ENCODE data around the gene NMNAT2. TPM values are rescaled to one million over a fixed set of nuclear protein-coding genes. Genes with fewer than 3 reads are reported as not detected.

The NMNAT2 gene
- total and polyA plus RNA-seq, 2 of the 13 experiments (the other 11 are each of a cell fraction or from before 2014, with no cell fraction given) = not detected

DNA sequence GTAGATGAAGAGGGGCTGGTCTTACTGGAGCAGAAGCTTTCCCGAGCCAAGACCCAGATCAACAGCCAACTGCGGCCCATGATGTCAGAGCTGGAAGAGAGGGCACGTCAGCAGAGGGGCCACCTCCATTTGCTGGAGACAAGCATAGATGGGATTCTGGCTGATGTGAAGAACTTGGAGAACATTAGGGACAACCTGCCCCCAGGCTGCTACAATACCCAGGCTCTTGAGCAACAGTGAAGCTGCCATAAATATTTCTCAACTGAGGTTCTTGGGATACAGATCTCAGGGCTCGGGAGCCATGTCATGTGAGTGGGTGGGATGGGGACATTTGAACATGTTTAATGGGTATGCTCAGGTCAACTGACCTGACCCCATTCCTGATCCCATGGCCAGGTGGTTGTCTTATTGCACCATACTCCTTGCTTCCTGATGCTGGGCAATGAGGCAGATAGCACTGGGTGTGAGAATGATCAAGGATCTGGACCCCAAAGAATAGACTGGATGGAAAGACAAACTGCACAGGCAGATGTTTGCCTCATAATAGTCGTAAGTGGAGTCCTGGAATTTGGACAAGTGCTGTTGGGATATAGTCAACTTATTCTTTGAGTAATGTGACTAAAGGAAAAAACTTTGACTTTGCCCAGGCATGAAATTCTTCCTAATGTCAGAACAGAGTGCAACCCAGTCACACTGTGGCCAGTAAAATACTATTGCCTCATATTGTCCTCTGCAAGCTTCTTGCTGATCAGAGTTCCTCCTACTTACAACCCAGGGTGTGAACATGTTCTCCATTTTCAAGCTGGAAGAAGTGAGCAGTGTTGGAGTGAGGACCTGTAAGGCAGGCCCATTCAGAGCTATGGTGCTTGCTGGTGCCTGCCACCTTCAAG is 174.8 kb downstream of the NMNAT2 start (continued):
- TF ChIP-seq, protein P1, sequence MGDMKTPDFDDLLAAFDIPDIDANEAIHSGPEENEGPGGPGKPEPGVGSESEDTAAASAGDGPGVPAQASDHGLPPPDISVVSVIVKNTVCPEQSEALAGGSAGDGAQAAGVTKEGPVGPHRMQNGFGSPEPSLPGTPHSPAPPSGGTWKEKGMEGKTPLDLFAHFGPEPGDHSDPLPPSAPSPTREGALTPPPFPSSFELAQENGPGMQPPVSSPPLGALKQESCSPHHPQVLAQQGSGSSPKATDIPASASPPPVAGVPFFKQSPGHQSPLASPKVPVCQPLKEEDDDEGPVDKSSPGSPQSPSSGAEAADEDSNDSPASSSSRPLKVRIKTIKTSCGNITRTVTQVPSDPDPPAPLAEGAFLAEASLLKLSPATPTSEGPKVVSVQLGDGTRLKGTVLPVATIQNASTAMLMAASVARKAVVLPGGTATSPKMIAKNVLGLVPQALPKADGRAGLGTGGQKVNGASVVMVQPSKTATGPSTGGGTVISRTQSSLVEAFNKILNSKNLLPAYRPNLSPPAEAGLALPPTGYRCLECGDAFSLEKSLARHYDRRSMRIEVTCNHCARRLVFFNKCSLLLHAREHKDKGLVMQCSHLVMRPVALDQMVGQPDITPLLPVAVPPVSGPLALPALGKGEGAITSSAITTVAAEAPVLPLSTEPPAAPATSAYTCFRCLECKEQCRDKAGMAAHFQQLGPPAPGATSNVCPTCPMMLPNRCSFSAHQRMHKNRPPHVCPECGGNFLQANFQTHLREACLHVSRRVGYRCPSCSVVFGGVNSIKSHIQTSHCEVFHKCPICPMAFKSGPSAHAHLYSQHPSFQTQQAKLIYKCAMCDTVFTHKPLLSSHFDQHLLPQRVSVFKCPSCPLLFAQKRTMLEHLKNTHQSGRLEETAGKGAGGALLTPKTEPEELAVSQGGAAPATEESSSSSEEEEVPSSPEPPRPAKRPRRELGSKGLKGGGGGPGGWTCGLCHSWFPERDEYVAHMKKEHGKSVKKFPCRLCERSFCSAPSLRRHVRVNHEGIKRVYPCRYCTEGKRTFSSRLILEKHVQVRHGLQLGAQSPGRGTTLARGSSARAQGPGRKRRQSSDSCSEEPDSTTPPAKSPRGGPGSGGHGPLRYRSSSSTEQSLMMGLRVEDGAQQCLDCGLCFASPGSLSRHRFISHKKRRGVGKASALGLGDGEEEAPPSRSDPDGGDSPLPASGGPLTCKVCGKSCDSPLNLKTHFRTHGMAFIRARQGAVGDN (CRISPR knock-in tag; IDR thresholded peaks at IDR 0.05) = no peak
- TF ChIP-seq, protein P2, sequence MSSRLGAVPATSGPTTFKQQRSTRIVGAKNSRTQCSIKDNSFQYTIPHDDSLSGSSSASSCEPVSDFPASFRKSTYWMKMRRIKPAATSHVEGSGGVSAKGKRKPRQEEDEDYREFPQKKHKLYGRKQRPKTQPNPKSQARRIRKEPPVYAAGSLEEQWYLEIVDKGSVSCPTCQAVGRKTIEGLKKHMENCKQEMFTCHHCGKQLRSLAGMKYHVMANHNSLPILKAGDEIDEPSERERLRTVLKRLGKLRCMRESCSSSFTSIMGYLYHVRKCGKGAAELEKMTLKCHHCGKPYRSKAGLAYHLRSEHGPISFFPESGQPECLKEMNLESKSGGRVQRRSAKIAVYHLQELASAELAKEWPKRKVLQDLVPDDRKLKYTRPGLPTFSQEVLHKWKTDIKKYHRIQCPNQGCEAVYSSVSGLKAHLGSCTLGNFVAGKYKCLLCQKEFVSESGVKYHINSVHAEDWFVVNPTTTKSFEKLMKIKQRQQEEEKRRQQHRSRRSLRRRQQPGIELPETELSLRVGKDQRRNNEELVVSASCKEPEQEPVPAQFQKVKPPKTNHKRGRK (CRISPR knock-in tag; IDR thresholded peaks at IDR 0.05) = no peak
- TF ChIP-seq EP300 (IDR thresholded peaks at IDR 0.05; ENCODE audit: low read depth in 2 of 2, low read length in 2 of 2) (no peak), EP300 (CRISPR knock-in tag; IDR thresholded peaks at IDR 0.05; ENCODE audit: borderline replicate concordance) (no peak)

DNA sequence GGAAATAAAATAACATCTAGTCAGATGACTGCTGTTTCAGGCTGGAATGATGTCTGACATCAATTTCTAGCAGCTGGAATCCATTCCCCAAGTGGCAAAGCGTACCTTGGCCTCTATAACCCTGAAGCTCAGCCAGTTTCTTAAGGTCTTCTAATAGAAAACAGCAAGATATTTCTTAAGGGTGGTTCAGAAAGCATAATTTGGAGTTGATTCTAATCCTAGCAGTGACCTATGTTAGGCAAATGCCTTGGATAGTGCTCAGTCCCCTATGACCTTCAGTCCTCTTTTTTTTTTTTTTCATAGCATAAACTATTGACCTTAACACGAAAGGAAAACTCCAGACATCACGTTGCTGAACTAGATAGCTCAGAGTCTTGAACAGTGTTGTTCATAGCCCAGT is 175.6 kb downstream of the NMNAT2 start:
- Histone ChIP-seq H3K4me1 (ENCODE audit: insufficient read depth, low read length) (no peaks in the 10 kb centered on the region), H3K9ac (ENCODE audit: insufficient read depth, low read depth, low read length) (no peak overlapping the region), H3K27me3 (ENCODE audit: control insufficient read depth in 1 of 2, insufficient read depth in 2 of 2, low read length in 2 of 2) (peaks cover 0 to 12% of the 10 kb centered on the region in 2 experiments; a peak in 2 of 5 replicates), H2AFZ (ENCODE audit: low read length) (no peak overlapping the region), H3K4me3 (replicated peaks in 1 of 3; ENCODE audit: insufficient read depth in 1 of 3, low read depth in 2 of 3, low read length in 3 of 3) (no peak overlapping the region), H3K9me3 (ENCODE audit: low read length) (no peaks in the 10 kb centered on the region), H3K36me3 (replicated peaks in 1 of 2; ENCODE audit: control insufficient read depth in 1 of 2, insufficient read depth in 2 of 2, low read length in 2 of 2) (no peaks in the 10 kb centered on the region), H3K79me2 (ENCODE audit: insufficient read depth, low read length) (no peaks in the 10 kb centered on the region), H3K4me2 (ENCODE audit: low read depth, low read length) (no peak overlapping the region), H3K27ac (ENCODE audit: extremely low read length, insufficient read depth, low read length) (no peak overlapping the region), H4K20me1 (ENCODE audit: insufficient read depth, low read length) (no peaks in the 10 kb centered on the region)
- intact Hi-C loops (cut with micrococcal nuclease; ENCODE audit: unreplicated experiment) (no loop called here), in situ Hi-C loops (cut with HindIII; ENCODE audit: extremely low pct_ligation_motif_present, low pct_unique_long_range_greater_than_20kb) (no loop called here)
- no peak for FAIRE-seq
- no peak for ATAC-seq
- WGBS (ENCODE audit: low lambda C conversion rate) = 1% methylated on average over 3 of the region's 3 CpGs
- ChIA-PET POLR2A (no interaction called here), CTCF (ENCODE audit: low intra/inter-chr PET ratio, low total read pairs) (no interaction called here)
- BruUV-seq (replicated peaks) = no TSS peak
- no peak for DNase-seq (ENCODE audit: low spot score)
- TF ChIP-seq AGO1 (IDR thresholded peaks at IDR 0.05; ENCODE audit: low read depth, low read length, poor library complexity, severe bottlenecking) (no peak), TOE1 (CRISPR knock-in tag; IDR thresholded peaks at IDR 0.05) (no peak)

Data from HepG2 (cell line).